Measurements from ENCODE around the gene KCNH1.

KCNH1 gene

GRCh38 chr1:210764536-210764935 lies 369.4 kb downstream of the KCNH1 start:
- no peak for DNase-seq (ENCODE audit: low read depth in 2 of 2)

- no peak for DNase-seq (ENCODE audit: low read depth in 2 of 2)
These were observed 375.2 kb downstream of the KCNH1 start for GRCh38 chr1:210758761-210759160.

GRCh38 chr1:210758261-210758660 lies 375.7 kb downstream of the KCNH1 start:
- DNase-seq (ENCODE audit: low read depth in 2 of 2): no peak

GRCh38 chr1:210757677-210758076 lies 376.3 kb downstream of the KCNH1 start:
- DNase-seq (ENCODE audit: low read depth in 2 of 2): no peak

- DNase-seq (ENCODE audit: low read depth in 2 of 2): no peak
These were observed 377.8 kb downstream of the KCNH1 start for GRCh38 chr1:210755991-210756659.

- no peak for DNase-seq (ENCODE audit: low read depth in 2 of 2)
These were observed 378.9 kb downstream of the KCNH1 start for GRCh38 chr1:210754878-210755665.

GRCh38 chr1:210751911-210752310 lies 382.0 kb downstream of the KCNH1 start:
- no peak for DNase-seq (ENCODE audit: low read depth in 2 of 2)

- DNase-seq (ENCODE audit: low read depth in 2 of 2): no peak
These were observed 383.5 kb downstream of the KCNH1 start for GRCh38 chr1:210750468-210750867.

- DNase-seq (ENCODE audit: low read depth in 2 of 2): no peak
These were observed 385.2 kb downstream of the KCNH1 start for GRCh38 chr1:210748796-210749195.

- no peak for DNase-seq (ENCODE audit: low read depth in 2 of 2)
These were observed 386.1 kb downstream of the KCNH1 start for GRCh38 chr1:210747890-210748289.

GRCh38 chr1:210747112-210747511 lies 386.8 kb downstream of the KCNH1 start:
- DNase-seq (ENCODE audit: low read depth in 2 of 2): no peak

- no peak for DNase-seq (ENCODE audit: low read depth in 2 of 2)
These were observed 387.8 kb downstream of the KCNH1 start for GRCh38 chr1:210746024-210746731.

- no peak for DNase-seq (ENCODE audit: low read depth in 2 of 2)
These were observed 390.9 kb downstream of the KCNH1 start for GRCh38 chr1:210743038-210743437.

GRCh38 chr1:210741564-210741963 lies 392.4 kb downstream of the KCNH1 start:
- DNase-seq (ENCODE audit: low read depth in 2 of 2): no peak

- DNase-seq (ENCODE audit: low read depth in 2 of 2): no peak
These were observed 394.3 kb downstream of the KCNH1 start for GRCh38 chr1:210739627-210740026.

GRCh38 chr1:210738256-210738655 lies 395.7 kb downstream of the KCNH1 start:
- DNase-seq (ENCODE audit: low read depth in 2 of 2): no peak

- DNase-seq (ENCODE audit: low read depth in 2 of 2): no peak
These were observed 397.2 kb downstream of the KCNH1 start for GRCh38 chr1:210736713-210737112.

GRCh38 chr1:210731597-210731996 lies 402.4 kb downstream of the KCNH1 start:
- no peak for DNase-seq (ENCODE audit: low read depth in 2 of 2)

GRCh38 chr1:210731193-210731592 lies 402.8 kb downstream of the KCNH1 start:
- DNase-seq (ENCODE audit: low read depth in 2 of 2): no peak

GRCh38 chr1:210730023-210730422 lies 403.9 kb downstream of the KCNH1 start:
- DNase-seq (ENCODE audit: low read depth in 2 of 2): no peak

- no peak for DNase-seq (ENCODE audit: low read depth in 2 of 2)
These were observed 405.4 kb downstream of the KCNH1 start for GRCh38 chr1:210728437-210729149.

- no peak for DNase-seq (ENCODE audit: low read depth in 2 of 2)
These were observed 406.2 kb downstream of the KCNH1 start for GRCh38 chr1:210727709-210728108.

Data from stimulated activated CD4-positive, alpha-beta T cell treated with anti-CD3 and anti-CD28 coated beads, Interleukin-4, amount 100 ng/mL, for 48 hours (primary cell).